ENCODE results near the gene TMEM178A.

TMEM178A gene

DNA sequence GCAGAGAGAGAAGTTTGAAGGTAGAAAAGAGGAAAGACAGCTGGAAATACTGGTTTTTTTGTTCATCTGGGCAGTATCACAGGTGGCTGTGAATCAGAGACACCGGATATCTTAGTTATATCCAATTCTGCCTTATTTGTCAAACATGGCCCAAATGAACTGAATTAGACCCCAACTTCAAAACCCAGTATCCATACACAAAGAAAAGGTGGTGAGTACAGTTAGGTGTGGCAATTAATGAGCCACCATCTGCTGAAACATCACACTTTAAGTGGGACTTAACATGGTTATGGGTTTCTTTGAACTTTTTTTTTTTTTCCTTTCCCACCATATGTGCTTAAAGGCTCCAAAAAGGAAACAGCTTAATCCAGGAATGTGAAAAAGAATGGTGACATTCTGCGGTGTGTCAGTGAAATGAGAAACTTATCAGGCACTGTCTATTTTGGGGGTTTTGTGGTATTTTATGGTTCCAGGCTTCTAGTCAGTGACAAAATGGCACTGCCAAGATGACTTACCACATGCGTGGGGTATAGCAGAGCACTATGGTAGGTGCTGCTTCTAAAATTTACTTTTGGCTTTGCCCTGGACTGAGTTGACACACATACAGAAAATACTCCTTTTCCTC lies 5.0 kb upstream of the TMEM178A start:
- Mint-ChIP-seq H3K4me1 (peaks cover 17% of the 10 kb centered on the region), H3K9me3 (peaks cover under 1% of the 10 kb centered on the region), H3K36me3 (ENCODE audit: low read depth) (no peaks in the 10 kb centered on the region), H3K4me3 (no peak overlapping the region), H3K27ac (no peak overlapping the region), H3K27me3 (ENCODE audit: low read depth, poor library complexity) (peaks cover 5% of the 10 kb centered on the region)
- no peak for DNase-seq
- TF ChIP-seq, protein P1, sequence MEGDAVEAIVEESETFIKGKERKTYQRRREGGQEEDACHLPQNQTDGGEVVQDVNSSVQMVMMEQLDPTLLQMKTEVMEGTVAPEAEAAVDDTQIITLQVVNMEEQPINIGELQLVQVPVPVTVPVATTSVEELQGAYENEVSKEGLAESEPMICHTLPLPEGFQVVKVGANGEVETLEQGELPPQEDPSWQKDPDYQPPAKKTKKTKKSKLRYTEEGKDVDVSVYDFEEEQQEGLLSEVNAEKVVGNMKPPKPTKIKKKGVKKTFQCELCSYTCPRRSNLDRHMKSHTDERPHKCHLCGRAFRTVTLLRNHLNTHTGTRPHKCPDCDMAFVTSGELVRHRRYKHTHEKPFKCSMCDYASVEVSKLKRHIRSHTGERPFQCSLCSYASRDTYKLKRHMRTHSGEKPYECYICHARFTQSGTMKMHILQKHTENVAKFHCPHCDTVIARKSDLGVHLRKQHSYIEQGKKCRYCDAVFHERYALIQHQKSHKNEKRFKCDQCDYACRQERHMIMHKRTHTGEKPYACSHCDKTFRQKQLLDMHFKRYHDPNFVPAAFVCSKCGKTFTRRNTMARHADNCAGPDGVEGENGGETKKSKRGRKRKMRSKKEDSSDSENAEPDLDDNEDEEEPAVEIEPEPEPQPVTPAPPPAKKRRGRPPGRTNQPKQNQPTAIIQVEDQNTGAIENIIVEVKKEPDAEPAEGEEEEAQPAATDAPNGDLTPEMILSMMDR (IDR thresholded peaks at IDR 0.05) = no peak

DNA sequence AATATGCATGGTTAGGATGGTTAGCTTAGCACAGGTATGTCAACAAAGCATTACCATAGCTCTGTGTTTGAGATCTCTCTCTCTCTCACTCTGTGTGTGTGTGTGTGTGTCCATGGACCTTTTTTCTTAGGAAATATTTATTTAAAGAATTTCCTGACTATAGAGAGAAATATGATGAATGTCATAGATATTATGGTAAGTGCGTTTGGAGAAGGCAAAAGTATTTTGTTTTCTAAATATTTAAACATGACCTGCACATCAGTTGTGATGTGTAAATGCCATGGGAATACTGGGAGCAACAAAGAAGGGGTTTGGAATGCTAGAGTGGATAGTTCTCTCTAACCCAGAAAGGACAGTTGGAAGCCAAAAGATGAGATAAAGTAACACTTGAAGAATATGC lies 3.9 kb upstream of the TMEM178A start:
- Mint-ChIP-seq H3K27me3 (ENCODE audit: low read depth, poor library complexity) (peaks cover 8% of the 10 kb centered on the region), H3K9me3 (no peaks in the 10 kb centered on the region), H3K4me1 (peaks cover 18% of the 10 kb centered on the region), H3K36me3 (ENCODE audit: low read depth) (no peaks in the 10 kb centered on the region), H3K27ac (no peak overlapping the region), H3K4me3 (no peak overlapping the region)
- TF ChIP-seq, protein P1 (IDR thresholded peaks at IDR 0.05) = no peak
- DNase-seq = no peak

DNA sequence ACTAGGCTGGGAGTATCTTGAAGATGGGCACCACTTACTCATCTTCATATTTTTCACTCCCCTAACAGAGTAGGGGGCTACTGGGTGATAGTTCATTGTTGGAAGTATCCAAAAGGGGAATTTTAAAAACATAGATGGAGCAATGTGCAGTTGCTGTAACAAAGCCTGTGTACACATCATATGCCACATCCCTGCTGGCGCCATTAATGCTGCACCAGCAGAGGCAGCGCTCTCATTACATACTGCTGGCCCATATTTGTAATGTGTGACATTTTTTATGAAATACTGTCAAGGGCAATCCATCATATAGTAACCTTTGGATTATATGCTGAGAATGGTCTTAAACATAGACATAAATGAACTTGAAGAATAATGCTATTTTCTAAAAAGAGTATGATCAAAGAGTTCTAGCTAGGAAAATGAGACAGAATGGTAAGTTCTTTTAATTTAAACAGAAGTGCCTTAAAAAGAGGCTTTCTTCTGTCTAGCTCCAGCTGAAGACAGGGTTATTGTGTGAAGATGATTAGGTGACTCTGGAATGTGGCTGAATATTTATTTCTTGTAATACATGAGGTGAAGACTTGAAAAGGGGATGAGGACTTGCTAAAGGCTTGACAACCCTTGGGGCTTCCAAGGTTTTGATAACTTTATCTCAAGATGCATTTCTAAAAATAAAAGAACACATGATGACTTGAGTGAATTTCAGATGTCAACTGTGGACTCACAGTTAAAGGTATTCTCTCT lies 2.4 kb upstream of the TMEM178A start:
- Mint-ChIP-seq H3K4me3 (no peak overlapping the region), H3K36me3 (ENCODE audit: low read depth) (no peaks in the 10 kb centered on the region)
- TF ChIP-seq, protein P1 (IDR thresholded peaks at IDR 0.05) = no peak

DNA sequence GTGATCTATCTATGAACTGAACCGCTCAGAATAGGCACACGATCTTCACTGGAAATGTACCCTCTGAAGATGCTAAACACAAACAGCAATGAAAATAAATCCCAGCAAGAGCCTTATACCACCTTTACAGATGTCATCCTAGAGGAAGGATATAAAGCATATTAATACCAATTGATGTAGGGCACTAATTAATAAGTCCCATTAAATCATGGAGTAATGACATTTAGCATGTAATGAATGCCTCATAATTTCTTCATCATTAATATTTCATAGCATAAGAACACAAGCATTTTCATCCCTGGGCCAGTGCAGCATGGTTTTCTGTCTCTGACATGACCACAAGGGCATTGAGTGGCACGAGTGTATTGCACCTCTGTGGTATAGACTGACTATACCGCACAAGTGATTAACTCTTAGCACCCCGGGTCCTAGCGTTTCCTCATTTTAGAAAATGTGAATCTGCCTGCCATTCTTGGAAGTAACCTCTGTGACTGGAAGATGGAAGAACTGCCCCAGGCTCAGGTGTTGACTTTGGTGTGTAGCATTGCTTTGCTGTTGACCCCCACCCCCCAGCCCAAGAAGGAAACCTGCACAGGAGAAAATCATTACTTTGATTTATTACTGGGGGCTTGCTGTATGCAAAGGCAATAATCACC lies 1.4 kb upstream of the TMEM178A start:
- H3K27me3 Mint-ChIP-seq (ENCODE audit: low read depth, poor library complexity) = peaks cover 24% of the 10 kb centered on the region
- no peaks in the 10 kb centered on the region for H3K36me3 Mint-ChIP-seq (ENCODE audit: low read depth)
- peaks cover 30% of the 10 kb centered on the region for H3K4me1 Mint-ChIP-seq
- no peaks in the 10 kb centered on the region for H3K9me3 Mint-ChIP-seq
- no peak for DNase-seq
- TF ChIP-seq, protein P1 (IDR thresholded peaks at IDR 0.05) = no peak
- no peak overlapping the region for H3K27ac Mint-ChIP-seq
- H3K4me3 Mint-ChIP-seq = peak overlapping the region; percentile 88

More for the DNA sequence above, 2.4 kb upstream of the TMEM178A start:
- DNase-seq = no peak
- peaks cover 28% of the 10 kb centered on the region for H3K4me1 Mint-ChIP-seq
- H3K9me3 Mint-ChIP-seq = no peaks in the 10 kb centered on the region
- no peak overlapping the region for H3K27ac Mint-ChIP-seq
- peaks cover 22% of the 10 kb centered on the region for H3K27me3 Mint-ChIP-seq (ENCODE audit: low read depth, poor library complexity)

DNA sequence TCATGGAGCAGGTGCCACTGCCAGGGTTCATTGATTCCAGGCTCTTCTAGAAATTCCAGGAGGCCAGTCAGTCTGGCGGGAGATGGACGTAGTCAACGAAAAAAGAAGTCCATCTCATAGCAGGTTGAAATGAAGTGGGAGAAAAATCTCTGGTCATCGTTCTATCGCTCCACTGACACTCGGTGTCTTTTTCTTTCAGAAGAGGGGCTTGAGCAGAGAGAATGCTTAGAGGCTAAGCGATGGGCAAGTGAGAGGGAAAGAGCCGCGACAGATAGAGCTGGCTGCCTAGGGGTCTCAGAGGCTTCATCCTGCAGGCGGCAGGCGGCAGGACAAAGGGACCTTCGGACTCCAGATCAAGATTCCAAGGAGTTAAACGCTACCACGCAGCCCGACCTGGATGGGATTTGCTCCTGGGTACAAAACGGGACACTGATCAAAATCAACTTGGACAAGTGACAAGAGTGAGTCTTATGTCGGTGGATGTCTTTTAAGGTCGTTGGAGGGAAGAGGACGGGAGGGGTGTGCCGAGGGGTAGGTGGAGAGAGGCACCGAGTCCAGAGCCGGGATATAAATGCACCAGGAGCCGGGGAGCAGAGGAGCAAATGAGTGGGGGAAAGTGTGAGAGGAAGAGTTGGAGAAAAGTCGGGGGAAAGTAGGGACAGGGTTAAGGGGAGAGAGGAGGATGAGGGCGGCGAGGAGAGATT lies 677 bp upstream of the TMEM178A start:
- Mint-ChIP-seq H3K4me1 (peaks cover 30% of the 10 kb centered on the region), H3K4me3 (peak overlapping the region; percentile 88), H3K36me3 (ENCODE audit: low read depth) (no peaks in the 10 kb centered on the region), H3K9me3 (no peaks in the 10 kb centered on the region), H3K27ac (peak overlapping the region; percentile 77), H3K27me3 (ENCODE audit: low read depth, poor library complexity) (peaks cover 24% of the 10 kb centered on the region)
- DNase-seq = peak; percentile 45
- TF ChIP-seq, protein P1 (IDR thresholded peaks at IDR 0.05) = no peak

Measured in nephron progenitor cell (in vitro differentiated cells).